Stimulated activated CD8-positive, alpha-beta memory T cell treated with anti-CD3 and anti-CD28 coated beads, Interleukin-7, amount 100 ng/mL, for 1 hour (primary cell): ENCODE data around the gene TIMP1.

Experiments
- DNase-seq, 2 donors: peaks; one replicate each; pipeline ENCODE4 v3.0.0-alpha.2; 2020; ENCODE audit warnings: low read depth in 2 of 2

TIMP1 gene

DNA sequence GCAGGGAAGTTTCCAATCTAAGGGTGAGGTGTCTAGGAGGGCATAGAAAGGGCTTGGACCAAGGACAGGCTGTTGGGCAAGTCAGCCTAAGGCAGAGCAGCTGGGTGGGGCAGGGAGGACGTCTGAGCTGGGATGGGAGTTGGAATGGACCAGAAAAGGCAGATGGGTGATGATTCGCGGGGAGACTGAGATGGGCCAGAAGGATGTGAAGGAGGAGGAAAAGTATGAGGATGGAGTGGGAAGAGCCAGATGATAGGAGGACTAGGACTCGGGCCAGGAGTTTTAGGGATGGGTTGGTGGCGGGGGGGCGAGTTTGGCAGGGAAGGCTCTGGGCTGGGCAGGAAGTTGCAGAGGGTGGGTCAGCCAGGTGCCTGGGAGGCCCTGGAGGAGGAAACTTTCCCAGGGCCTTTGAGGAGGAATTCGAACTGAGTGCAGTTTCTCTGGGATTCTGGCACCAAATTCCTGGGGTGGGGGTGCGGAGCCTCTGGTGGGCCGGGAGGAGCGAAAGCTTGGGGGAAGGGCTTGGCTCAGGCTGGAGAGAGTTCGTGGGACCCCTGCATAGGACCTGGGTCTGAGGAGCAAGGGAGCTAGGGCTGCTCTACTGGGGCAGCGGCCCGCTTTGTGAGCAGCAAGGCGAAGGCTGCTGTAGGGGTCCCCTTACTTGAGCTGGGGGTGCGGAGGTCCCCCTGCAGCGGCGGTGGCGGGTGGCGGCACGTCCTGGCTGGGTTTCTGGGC is 8.7 kb upstream of the TIMP1 start:
- DNase-seq = no peak

DNA sequence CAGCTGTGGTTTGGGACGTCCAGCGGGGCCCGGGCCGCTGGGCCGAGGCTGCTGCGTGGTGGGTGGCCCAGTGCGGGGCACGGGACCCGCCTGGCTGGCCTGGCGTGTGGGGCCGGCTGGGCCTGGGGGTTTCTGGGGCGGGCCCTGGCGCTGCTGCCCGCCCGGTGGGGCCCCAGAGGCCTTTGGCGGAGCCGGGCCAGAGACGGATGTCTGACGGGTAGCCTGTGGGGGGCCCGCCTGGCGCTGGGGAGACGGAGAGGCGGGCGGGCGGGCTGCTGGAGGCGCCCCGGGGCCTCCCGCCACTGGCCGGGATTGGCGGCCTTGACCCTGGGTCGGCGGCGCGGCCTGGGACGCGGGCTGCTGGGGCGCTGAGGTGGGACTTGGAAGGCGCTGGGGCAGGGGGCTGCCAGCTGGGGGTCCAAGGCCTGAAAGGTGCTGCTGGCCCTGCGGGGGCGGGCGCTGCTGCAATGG is 8.1 kb upstream of the TIMP1 start:
- DNase-seq = no peak

DNA sequence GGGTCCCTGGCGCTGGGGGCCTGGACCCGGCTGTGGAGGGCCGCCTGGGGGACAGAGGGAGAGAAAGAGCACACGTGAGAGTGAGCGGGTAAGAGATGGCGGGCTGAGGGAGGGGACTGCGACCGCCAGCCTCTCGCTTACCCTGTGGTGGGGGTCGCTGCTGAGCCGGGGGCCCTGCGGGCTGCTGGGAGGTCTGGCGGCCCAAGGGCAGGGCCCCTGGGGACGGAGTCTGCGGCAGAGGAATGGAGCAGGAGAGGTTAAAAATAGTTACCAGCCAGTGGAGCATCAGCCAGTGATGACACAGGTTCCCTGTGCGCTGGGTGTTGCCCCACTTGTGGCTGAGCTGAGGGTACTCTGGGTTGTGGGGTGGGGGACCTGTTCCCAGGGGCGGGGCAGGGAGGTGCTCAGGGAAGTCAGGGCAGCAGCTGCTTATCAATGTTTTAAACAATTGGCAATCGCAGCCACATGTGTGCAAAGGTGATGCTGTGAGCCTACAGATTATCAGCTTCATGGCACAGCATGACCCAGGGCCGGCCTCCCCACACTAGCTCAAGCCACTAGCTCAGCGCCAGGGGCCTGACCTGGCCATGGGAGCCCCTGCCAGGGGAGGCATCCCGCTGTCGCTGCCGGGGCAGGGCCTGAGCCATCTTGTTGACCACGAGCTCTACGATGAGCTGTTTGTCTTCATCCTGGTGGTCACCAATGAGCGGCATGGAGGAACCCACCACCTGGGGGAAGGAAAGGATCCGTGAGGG is 7.5 kb upstream of the TIMP1 start:
- no peak for DNase-seq

DNA sequence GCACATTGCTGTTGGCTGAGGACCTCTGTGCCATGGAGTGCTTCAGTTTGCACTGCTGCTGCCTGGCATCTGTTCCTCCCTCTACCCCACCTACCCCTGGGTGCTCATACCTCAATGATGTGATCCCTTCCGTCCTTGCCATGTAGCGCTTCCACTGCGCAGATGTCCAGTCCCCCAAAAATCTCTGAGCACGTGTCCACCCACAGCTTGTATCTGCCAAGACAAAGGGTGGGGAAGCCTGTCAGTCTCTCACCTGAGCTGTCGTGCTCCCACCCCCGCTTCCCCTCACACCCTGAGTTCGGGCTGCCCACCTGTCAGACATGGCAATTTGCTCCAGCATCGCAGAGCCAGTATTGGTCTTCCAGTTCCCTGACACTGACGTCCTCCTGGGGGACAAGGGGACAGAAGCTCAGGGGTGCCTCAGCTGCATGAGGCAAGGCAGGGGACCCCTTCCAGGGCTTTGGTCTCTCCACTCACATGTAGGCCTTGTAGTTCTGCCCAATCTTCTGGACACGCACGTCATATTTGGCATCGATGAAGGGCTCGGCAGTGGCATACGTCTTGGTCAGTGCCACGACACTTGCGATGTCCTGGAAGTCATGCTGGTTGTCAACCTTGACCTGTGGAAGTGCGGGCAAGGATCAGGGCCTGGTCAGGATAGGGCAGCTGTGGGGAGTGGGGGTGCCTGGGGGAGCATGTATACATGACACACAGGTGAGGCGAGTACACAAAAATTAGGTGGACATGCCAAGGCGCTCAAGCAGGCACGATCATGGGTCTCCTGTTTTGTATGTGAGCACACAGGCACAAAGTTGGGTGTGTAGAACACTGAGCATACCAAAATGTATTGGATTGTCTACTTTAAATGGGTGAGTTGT is 6.0 kb upstream of the TIMP1 start:
- no peak for DNase-seq

DNA sequence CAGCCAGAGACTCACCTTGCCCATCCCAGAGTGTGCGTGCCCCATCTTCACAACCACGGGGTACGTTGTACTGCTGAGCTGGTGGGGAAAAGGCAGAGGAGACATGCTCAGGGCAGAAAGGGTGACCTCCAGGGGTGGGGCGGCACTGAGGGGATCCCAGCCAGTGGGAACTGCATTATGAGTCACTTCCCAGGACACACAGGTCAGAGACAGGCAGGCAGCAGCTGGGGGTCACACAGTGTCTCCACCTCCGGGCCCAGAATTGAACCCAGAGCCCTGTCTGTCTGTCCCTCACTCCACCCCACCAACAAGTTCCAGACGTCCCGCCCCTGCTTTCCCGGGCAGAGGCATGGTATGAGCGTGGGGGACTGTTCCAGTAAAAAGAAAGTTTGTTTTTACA is 4.8 kb upstream of the TIMP1 start:
- DNase-seq = no peak

DNA sequence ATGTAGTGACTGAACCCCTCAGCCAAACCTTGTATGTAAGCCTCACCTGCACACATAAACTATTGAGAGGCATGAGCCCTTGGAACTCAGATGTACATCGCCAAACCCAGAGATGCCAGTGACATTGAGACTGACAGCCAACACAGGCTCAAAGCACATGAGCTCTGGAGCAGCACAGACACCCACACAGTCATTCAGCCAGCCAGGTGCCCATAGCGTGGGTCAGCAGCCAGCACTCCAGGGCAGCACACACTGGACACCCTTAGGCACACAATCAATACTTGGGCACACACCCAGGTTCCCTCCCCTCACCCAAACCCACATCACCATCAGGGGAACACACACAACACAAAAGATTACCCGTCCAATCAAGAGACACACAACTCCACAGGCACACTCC is 4.3 kb upstream of the TIMP1 start:
- DNase-seq = no peak

DNA sequence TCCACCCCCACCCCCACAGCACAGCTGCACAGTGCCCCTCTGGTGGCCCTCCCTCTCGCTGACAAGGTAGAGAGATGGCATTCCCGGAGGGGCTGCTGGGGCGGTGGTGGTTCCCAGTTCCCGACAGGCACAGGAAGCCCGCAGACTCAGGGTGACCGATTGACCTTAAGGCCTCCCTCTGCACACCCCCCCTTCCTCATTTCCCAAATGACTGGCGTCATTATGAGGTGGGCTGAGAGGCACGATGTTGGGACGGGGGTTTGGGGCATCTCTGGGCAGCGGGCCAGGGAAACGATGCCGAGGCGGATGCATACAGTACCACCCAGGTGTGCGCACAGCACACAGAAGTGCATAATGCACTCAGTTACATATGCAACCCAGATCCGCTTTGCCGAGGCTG is 3.5 kb upstream of the TIMP1 start:
- DNase-seq = no peak

DNA sequence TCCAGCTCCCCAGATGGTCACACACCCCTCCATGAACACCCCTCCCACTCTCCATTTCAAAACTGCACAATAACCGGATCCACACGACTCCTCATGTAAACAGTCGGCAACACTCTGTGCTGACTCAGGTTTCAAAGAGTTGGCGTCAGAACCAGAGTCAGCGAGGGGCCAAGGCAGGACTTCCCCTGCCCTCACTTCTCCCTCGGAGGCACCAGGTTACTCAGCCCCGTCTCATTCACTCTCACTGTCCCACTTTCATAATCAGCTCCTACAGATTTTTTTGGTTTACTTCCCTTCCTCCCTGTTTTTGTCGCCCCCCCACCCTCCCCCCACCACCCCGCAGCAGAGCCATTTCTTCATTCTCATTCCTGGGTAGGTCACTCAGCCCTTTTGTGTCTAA is 2.7 kb upstream of the TIMP1 start:
- DNase-seq = no peak

DNA sequence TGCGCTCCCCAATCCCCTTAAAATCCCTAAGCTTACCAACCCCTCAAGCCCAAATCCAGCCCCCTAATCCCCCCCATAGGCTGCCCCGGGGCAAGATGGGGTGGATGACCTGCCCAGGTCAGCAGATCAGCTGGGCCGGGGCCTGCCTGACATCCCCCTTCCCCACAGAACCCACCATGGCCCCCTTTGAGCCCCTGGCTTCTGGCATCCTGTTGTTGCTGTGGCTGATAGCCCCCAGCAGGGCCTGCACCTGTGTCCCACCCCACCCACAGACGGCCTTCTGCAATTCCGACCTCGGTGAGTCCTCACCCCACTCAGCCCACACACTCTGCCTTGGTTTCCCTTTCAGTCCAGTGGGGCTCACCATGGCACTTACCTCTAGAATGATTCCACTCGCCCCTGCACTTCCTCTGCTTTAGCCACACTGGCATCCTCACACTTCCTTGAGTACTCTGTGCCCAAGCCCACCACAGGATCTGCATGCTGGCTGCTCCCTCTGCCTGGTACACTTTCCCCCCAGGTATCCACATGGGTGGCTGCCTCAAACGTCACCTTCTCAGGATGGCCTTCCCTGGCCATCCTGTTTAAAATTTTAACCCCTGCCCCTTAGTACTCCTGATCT is 1.1 kb downstream of the TIMP1 start:
- DNase-seq = no peak

DNA sequence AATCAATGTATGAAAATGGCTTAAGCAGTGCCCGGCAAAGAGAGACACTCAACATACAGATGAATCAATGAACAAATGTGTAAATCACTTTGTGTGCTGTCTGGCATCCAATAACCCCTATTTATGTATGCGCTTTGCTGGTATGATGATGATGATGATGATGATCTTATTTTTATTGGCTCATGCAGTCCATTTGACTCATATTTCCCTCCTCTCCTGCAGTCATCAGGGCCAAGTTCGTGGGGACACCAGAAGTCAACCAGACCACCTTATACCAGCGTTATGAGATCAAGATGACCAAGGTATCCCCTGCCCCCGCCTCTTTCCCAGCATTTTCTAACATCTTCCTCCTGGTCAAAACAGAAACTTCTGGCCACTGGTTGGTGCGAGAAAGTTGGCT is 2.5 kb downstream of the TIMP1 start:
- DNase-seq = no peak

DNA sequence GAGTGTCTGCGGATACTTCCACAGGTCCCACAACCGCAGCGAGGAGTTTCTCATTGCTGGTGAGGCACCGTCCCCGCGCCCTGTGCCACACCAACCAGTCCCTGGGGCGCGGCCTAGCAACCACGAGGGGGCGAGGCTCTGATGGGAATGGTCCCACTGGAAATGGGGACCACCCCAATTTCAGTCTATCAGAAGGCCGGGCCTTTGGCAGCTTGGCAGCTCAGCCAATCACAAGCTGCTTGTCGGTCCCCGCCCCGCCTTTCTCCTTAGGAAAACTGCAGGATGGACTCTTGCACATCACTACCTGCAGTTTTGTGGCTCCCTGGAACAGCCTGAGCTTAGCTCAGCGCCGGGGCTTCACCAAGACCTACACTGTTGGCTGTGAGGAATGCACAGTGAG is 3.0 kb downstream of the TIMP1 start:
- DNase-seq = no peak

DNA sequence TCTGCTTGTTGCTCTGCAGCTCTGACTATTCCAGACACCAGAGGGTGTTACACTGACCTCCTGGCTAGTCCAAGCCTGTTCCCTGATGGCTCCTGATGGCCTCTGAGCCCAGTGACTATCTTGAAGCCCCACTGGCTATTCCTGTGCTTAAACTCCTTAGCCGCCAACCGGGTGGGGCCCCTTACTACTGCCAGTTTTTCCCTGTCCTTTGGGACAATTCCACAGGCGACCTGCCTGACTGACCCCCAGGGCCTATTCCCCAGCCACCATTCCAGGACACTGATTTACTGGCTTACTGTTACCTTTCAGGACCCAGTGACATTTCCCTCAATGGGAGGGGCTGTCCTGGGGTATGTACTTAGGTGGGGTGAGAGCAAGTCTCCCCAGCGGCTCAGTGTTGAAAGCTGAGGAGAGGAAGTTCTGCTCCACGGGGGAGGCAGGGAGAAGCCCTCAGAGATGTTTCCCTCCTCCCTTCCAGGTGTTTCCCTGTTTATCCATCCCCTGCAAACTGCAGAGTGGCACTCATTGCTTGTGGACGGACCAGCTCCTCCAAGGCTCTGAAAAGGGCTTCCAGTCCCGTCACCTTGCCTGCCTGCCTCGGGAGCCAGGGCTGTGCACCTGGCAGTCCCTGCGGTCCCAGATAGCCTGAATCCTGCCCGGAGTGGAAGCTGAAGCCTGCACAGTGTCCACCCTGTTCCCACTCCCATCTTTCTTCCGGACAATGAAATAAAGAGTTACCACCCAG is 4.0 kb downstream of the TIMP1 start:
- DNase-seq = no peak

DNA sequence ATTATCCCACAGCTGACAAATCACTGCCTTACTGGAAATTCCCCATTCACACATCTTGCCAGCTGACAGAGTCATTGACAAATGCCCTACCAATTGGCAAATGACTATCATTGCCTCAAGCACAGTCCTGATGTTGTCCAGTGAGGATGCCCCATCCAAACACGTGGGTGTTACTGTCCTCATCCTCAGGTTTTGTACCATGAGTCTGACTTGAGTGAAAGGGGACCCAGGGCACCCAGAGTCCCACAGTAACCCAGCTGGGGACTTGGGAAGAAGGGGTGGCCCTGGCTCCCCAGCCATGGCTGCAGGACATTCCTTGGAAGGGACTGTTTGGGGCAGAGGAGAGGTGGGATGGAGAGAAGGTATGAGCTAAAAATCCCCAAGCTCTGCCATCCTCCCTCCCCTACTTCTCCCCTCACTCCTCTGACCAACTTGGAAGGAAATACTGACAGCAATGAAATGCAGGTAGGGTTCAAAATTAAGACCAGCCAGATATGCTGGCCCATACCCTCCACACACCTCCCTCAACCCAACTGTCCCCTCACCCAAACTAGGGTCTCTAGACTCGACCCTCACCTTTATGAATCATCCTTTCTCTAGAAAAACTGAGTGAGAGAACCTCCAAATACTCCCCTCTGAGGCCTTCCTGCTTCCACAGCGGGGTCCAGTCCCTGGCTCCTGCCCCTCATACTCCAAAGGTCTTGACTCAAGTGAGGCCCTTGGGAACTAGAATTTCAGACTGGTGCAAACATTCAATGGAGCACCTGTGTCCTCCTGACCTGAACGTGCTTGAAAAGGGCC is 5.1 kb downstream of the TIMP1 start:
- no peak for DNase-seq

DNA sequence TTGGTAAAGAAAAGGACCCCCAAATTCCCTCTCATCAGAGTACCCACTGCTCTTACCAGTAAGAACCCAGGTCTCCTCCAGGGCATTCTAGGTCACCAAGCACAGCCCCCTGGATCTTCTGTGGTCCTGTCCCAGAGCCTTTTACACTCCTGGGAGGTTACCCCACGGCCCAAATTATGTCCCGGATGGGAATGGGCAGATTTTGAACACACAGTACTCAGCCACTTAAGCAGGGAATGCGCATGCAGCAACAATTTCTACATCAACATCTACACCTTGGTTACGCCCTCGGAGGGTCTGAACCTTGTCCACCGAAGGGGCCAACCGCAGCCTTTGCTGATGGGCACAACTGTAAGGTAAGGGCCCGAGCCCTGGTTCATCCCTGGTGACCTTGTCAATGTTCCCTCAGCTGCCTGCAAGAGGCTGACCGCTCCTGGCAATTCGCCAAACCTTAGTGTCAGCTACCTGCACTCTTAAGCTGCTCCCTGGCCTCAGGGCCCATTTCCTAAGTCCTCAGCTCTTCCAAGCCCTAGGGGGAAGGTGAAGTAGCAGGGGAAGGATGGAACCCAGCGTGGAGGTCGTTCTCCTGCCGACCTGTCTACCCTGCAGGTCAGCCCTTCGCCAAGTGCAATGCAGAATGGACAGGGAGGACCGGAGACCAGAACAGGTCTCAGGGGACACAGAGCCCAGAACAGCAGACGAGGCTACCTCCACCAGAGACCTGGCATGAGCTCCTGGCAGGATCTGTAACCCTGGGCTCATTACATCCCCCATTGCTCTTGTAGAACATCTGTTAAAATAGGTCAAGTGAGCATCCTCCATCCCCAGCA is 5.9 kb downstream of the TIMP1 start:
- DNase-seq = no peak

DNA sequence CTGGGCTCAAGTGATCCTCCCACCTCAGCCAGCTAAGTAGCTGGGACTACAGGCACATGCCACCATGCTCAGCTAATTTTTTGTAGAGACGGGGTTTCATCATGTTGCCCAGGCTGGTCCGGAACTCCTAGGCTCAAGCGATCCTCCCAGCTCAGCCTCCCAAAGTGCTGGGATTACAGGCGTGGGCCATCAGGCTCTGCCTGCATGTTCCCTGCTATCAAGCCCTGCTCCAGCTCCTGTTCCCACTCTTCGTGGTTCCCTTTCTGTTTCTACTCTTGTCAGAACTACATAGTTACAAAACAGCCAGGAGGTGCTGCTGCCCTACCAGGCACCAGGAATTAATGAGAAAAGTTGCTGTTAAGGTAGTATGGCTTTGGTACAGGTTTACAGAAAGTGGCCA is 8.7 kb downstream of the TIMP1 start:
- no peak for DNase-seq

DNA sequence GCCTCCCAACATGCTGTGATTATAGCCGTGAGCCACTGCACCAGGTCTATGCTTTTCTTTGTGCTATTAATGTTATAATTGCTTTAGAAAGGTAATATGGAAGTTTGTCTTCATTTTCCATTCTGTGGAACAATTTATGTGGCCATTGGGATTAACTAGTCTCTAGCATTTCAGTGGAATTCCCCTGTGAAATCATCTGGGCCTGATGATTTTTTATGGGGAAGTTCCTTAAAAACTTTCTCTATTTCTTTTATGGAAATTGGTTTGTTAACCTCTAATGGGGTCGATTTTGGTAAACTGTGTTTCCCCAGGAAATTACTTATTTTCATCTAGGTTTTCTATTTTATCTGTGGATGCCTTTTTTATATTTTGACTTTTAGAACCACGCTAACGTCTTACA is 11.3 kb downstream of the TIMP1 start:
- DNase-seq = no peak

DNA sequence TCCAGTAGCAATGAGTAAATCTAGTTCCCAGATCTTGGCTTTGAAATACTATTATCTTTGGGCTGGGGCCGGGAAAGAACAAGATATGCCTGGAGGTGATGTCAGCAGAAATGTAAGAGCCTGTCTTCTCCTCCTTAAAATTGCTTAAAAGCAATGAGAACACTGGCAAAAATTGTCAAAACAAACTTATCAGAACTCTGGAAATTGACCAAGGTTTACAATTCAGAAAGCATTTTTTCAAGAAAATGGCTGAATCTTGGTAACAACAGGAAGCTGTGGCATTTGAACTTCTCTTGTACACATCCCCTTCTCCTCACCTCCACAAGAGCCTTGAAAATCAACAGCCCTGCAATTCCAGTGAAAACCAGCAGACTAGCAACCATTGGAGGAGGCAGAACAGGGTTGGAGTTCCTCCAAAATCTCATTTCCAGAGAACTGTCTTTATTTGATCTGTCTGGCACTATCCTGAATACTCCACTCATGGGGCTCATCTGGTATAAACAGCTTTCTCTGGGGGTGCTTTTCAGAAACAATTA is 13.5 kb downstream of the TIMP1 start:
- DNase-seq = no peak

DNA sequence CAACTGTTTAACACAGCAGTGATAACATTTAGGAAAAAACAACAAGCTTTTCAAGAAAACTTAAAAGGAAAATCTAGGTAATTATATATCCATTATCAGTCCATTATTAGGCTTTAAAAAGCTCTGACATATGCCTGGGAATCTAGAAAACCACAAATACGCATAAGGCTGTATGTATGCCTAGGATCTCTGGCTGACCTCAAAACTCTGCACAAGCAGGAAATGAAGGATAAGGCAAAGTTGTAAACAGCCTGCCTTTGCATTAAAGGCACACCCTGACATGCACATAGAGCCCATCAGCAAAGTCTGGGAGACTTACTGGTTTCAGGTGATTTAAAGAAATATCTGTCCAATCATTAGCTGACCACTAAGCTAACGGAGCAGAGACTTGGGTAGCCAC is 14.0 kb downstream of the TIMP1 start:
- DNase-seq = no peak

DNA sequence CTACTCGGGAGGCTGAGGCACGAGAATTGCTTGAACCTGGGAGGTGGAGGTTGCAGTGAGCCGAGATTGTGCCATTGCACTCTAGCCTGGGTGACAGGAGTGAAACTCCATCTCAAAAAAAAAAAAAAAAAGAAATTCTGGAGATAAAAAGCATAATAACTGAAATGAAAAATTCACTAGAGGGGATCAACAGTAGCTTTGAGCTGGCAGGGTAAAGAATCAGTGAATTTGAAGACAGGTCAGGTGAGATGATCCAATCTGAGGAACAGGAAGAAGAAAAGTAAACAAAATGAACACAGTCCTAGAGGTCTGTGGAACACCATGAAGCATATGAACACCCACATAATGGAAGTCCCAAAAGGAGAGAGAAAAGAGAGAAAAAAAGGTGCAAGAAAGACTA is 15.0 kb downstream of the TIMP1 start:
- no peak for DNase-seq
